ENCODE results near the gene MAIP1. TPM values are rescaled to one million over a fixed set of nuclear protein-coding genes. Genes with fewer than 3 reads are reported as not detected.

Gene MAIP1
- total RNA-seq, 1 donor from 2014 or later, result 11.7 TPM

- H3K9me3 ChIP-seq, result no peaks in the 10 kb centered on the region
- TF ChIP-seq CTCF (IDR thresholded peaks at IDR 0.05), result no peak
- no peaks in the 10 kb centered on the region for H3K36me3 ChIP-seq
- DNase-seq (ENCODE audit: low spot score in 2 of 2), result no peak
- H3K27me3 ChIP-seq, result no peaks in the 10 kb centered on the region
- no peak overlapping the region for H3K27ac ChIP-seq
- intact Hi-C loops (cut with DNase I), result loop anchor here (10.0 kb wide), 1 partner anchor 729 kb away; no protein-coding TSS in a partner anchor
- no peak overlapping the region for H3K4me3 ChIP-seq
- H3K4me1 ChIP-seq, result no peaks in the 10 kb centered on the region
These were observed 20.0 kb downstream of the MAIP1 start for GRCh38 chr2:199975273-199975895.

- Histone ChIP-seq H3K36me3 (no peaks in the 10 kb centered on the region), H3K27me3 (no peaks in the 10 kb centered on the region), H3K4me1 (no peaks in the 10 kb centered on the region), H3K4me3 (no peak overlapping the region), H3K9me3 (no peaks in the 10 kb centered on the region), H3K27ac (no peak overlapping the region)
- DNase-seq (ENCODE audit: low spot score in 2 of 2), result no peak
- TF ChIP-seq CTCF (IDR thresholded peaks at IDR 0.05), result no peak
- intact Hi-C loops (cut with DNase I), result loop anchor here (10.0 kb wide), 1 partner anchor 727 kb away; no protein-coding TSS in a partner anchor
These were observed 22.6 kb downstream of the MAIP1 start for GRCh38 chr2:199977984-199978415.

GRCh38 chr2:199979398-199979797 lies 24.0 kb downstream of the MAIP1 start:
- H3K9me3 ChIP-seq, result no peaks in the 10 kb centered on the region
- no peak overlapping the region for H3K27ac ChIP-seq
- no peak for TF ChIP-seq CTCF (IDR thresholded peaks at IDR 0.05)
- intact Hi-C loops (cut with DNase I), result loop anchor here (10.0 kb wide), 1 partner anchor 725 kb away; no protein-coding TSS in a partner anchor
- H3K4me3 ChIP-seq, result peak overlapping the region in 1 of 2 donors; percentile 20
- no peak for DNase-seq (ENCODE audit: low spot score in 2 of 2)
- H3K27me3 ChIP-seq, result no peaks in the 10 kb centered on the region
- H3K4me1 ChIP-seq, result no peaks in the 10 kb centered on the region
- no peaks in the 10 kb centered on the region for H3K36me3 ChIP-seq

- Histone ChIP-seq H3K27ac (no peak overlapping the region), H3K9me3 (no peaks in the 10 kb centered on the region), H3K4me1 (no peaks in the 10 kb centered on the region), H3K27me3 (no peaks in the 10 kb centered on the region), H3K4me3 (peak overlapping the region in 1 of 2 donors; percentile 20), H3K36me3 (no peaks in the 10 kb centered on the region)
- peak; percentile 76 to 87 (median 79) for TF ChIP-seq CTCF (IDR thresholded peaks at IDR 0.05)
- intact Hi-C loops (cut with DNase I), result loop anchor here (2.0 to 10.0 kb wide), 2 partner anchors 501 to 725 kb away; no protein-coding TSS in a partner anchor
- DNase-seq (ENCODE audit: low spot score in 2 of 2), result peak in 1 of 2 donors; percentile 89
These were observed 24.6 kb downstream of the MAIP1 start for GRCh38 chr2:199979832-199980628.

GRCh38 chr2:199982126-199982843 lies 26.9 kb downstream of the MAIP1 start:
- TF ChIP-seq CTCF (IDR thresholded peaks at IDR 0.05), result no peak
- Histone ChIP-seq H3K36me3 (no peaks in the 10 kb centered on the region), H3K27ac (no peak overlapping the region), H3K4me3 (no peak overlapping the region), H3K9me3 (no peaks in the 10 kb centered on the region), H3K4me1 (no peaks in the 10 kb centered on the region), H3K27me3 (no peaks in the 10 kb centered on the region)
- intact Hi-C loops (cut with DNase I), result no loop called here
- DNase-seq (ENCODE audit: low spot score in 2 of 2), result no peak

Measured in ascending aorta (tissue), 2 donors.